Cardiac fibroblast (primary cell): Measurements from ENCODE around the gene PGC.

Experiments
- DNase-seq, 2 donors: peaks; one replicate each; pipeline versions ENCODE4 v3.0.0 to v3.0.0-alpha.2; 2010; ENCODE audit warnings: low read depth in 2 of 2
- H3K4me3 ChIP-seq, 2 donors: replicated peaks in 1 of 2; 1 replicate in 1 of 2; 2 replicates in 1 of 2; pipeline ENCODE4 v1.5.1; 2011; ENCODE audit warnings: low read depth in 2 of 2, low read length in 2 of 2, mild to moderate bottlenecking in 2 of 2, moderate library complexity in 1 of 2
- CTCF ChIP-seq: IDR thresholded peaks from one replicate; pipeline ENCODE4 v1.5.1; 2011; ENCODE audit warnings: low read depth, mild to moderate bottlenecking, low read length, inconsistent platforms

PGC gene

GRCh38 chr6:41702771-41703494, 44.3 kb downstream of the PGC start:
- no peak for TF ChIP-seq CTCF
- DNase-seq = no peak

DNA sequence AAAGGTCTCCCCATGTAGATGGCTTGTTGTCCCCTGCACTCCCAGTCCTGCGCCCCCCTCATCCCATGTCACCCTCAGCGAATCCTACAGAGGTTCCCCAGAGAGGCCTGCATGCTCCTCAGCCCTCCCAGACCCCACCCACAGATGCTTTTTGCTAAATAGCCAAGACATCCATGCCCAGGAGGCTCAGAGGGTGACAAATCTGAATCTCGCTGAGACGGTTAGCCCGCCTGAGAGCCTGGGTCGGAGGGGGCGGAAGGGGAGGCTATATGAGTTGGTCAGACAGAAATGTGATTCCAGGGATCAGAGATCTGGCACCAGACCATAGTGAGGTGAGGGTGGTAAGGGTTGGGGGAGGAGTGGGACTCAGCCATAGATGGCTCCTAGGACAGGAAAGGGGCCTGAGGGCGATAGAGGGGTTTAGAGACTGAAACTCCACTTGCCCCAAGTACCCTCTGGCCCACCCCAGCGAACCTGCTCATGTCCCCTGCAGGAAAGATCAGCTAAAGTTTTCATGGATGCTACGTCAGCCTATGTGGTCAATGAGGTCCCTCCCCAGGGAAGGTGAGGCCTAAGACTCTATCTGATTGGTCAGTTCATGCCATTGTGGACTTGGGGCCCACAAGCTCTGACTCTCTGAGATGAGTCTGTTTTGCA, 45.0 kb downstream of the PGC start:
- no peak for DNase-seq
- no peak overlapping the region for H3K4me3 ChIP-seq
- TF ChIP-seq CTCF = no peak

More at GRCh38 chr6:41702771-41703494, 44.3 kb downstream of the PGC start:
- no peak overlapping the region for H3K4me3 ChIP-seq

DNA sequence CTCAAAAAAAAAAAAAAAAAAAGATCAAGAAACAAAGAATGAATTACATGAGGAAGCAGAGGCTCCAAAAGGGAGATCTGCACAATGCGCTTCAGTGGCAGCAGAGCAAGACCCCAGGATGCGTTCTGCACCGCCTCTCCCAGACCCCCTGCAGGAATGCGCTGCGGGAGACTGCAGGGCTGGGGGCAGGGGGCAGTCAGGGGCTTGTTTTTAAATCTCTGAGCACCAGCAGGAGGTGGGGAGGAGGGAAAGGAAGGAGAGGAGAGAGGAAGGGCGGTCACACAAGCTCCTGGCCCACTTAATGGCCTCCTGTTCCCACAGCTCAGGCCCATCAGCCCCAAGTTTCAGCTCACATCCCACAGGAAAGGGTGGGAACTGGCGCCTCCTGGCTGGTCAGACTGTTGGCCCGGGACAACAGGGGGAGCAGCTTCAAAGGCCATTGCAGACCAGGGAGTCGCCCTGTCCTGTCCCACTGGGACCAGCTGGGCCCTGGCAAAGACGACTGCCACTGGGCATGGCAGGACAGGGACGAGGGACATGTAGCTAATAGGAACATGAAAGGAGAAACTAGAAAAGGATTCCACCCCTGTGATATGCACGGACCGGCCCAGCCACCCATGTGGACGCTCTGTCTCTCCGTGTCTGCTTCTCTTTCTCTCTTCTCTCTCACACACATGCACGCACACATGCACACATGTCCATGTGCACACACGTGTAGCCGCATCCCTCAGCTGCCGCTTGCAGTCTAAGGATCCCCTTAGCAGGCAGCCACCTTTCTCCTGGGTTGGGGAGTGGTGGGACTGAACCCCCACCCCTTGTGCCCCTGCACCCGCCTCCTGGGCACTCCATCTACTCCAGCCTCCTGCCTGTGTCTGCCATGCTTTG, 46.5 kb downstream of the PGC start:
- DNase-seq = no peak
- no peak overlapping the region for H3K4me3 ChIP-seq
- TF ChIP-seq CTCF = no peak

DNA sequence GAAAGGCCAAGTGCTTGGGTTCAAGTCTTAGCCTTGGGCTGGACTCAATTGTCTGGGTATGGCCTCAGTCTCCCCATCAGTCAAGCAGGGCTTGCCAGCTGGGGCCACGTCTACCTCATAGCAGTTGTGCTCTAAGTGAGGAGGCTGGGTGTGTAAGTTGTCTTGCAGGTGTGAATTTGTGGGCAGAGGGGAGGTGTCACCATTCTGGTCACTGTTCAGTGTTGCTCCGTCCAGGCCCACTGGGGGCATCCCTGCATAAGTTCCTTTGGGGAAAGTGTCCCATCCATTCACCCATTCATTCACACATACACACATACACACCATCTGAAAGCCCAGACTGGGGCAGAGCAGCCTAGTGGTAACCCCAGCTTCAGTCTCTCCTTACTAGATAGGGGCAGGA, 48.1 kb downstream of the PGC start:
- TF ChIP-seq CTCF = no peak
- no peak overlapping the region for H3K4me3 ChIP-seq
- DNase-seq = no peak

GRCh38 chr6:41697861-41698781, 49.1 kb downstream of the PGC start:
- peak overlapping the region in 1 of 2 donors; percentile 22 for H3K4me3 ChIP-seq
- DNase-seq = peak; percentile 83 to 98
- no peak for TF ChIP-seq CTCF

DNA sequence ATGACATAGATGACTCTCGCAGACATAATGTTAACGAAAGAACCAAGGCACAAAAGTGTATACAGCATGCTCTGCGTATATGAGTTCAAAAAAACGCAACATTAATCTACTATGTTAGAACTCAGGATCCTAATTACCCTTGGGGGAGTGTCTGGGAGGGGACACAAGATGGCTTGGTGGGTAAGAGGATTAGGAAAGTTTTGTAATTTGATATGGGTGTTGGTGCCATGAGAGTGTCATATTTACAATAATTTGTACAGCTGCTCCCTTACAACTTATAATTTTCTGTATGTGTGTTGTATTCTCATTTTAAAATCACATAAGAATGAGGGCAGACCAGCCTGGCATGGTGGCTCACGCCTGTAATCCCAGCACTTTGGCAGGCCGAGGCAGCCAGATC, 50.4 kb downstream of the PGC start:
- no peak overlapping the region for H3K4me3 ChIP-seq
- no peak for TF ChIP-seq CTCF
- no peak for DNase-seq
